Keratinocyte (primary cell): ENCODE measurements around the gene TFCP2L1.

Source experiments
- CTCF ChIP-seq, 3 experiments: IDR thresholded peaks in 1 of 3; conservative IDR thresholded peaks in 1 of 3; optimal IDR thresholded peaks in 1 of 3; 2 replicates in 2 of 3; 3 replicates in 1 of 3; pipeline versions ENCODE3 to v1.5.1; 2011; ENCODE audit warnings: low read length in 3 of 3, mild to moderate bottlenecking in 3 of 3, moderate library complexity in 2 of 3, control low read depth in 1 of 3, inconsistent platforms in 1 of 3; ENCODE audit not compliant: insufficient read depth in 2 of 3; ENCODE audit errors: extremely low read depth in 1 of 3
- EZH2 ChIP-seq: IDR thresholded peaks from one replicate; pipeline ENCODE4 v1.6.1; 2012; ENCODE audit warnings: inconsistent platforms, mild to moderate bottlenecking, low read length, moderate library complexity

- TF ChIP-seq CTCF (optimal IDR thresholded peaks at IDR 0.05 in 1 of 3, IDR thresholded peaks at IDR 0.05 in 1 of 3, conservative IDR thresholded peaks at IDR 0.05 in 1 of 3; ENCODE audit: extremely low read depth in 1 of 3, insufficient read depth in 2 of 3, low read length in 3 of 3) (no peak), EZH2 (no peak)
These were observed 49.5 kb downstream of the TFCP2L1 start for GRCh38 chr2:121235542-121235941.
